H9 (cell line): ENCODE data around the gene SH3TC1. TPM values are rescaled to one million over a fixed set of nuclear protein-coding genes. Genes with fewer than 3 reads are reported as not detected.

ENCODE experiments used
- DNase-seq: peaks from one replicate; pipeline ENCODE4 v3.0.0-alpha.2; 2017
- H2AFZ ChIP-seq: one replicate; pipeline ENCODE4 v1.6.1; 2013; ENCODE audit warnings: mild to moderate bottlenecking, low read length, control low read depth, moderate library complexity
- H2AK5ac ChIP-seq: 2 replicates; pipeline ENCODE4 v1.6.1; 2013; ENCODE audit warnings: low read length, control low read depth, mixed read lengths; ENCODE audit not compliant: insufficient read length
- H2BK120ac ChIP-seq: one replicate; pipeline ENCODE4 v1.6.1; 2013; ENCODE audit warnings: low read depth, mild to moderate bottlenecking, low read length, control low read depth, inconsistent platforms; ENCODE audit not compliant: poor library complexity, severe bottlenecking
- H2BK12ac ChIP-seq: 2 replicates; pipeline ENCODE4 v1.6.1; 2013; ENCODE audit warnings: low read length, control low read depth, mixed read lengths, low read depth; ENCODE audit not compliant: insufficient read length
- H2BK15ac ChIP-seq: 2 replicates; pipeline ENCODE4 v1.6.1; 2013; ENCODE audit warnings: low read depth, low read length, control low read depth
- H2BK20ac ChIP-seq: one replicate; pipeline ENCODE4 v1.6.1; 2013; ENCODE audit warnings: low read depth, mild to moderate bottlenecking, low read length, control low read depth, inconsistent platforms; ENCODE audit not compliant: poor library complexity, severe bottlenecking
- H2BK5ac ChIP-seq: 2 replicates; pipeline ENCODE4 v1.6.1; 2013; ENCODE audit warnings: low read length, control low read depth, mixed read lengths; ENCODE audit not compliant: insufficient read length
- H3K14ac ChIP-seq: 2 replicates; pipeline ENCODE4 v1.6.1; 2013; ENCODE audit warnings: low read length, control low read depth; ENCODE audit not compliant: insufficient read depth
- H3K18ac ChIP-seq: 2 replicates; pipeline ENCODE4 v1.6.1; 2013; ENCODE audit warnings: low read depth, mild to moderate bottlenecking, mixed read lengths, low read length, control low read depth; ENCODE audit not compliant: insufficient read length
- H3K23ac ChIP-seq: 2 replicates; pipeline ENCODE4 v1.6.1; 2013; ENCODE audit warnings: low read length, control low read depth, mixed read lengths, low read depth; ENCODE audit not compliant: insufficient read length
- H3K23me2 ChIP-seq: 2 replicates; pipeline ENCODE4 v1.6.1; 2013; ENCODE audit warnings: low read depth, mild to moderate bottlenecking, mixed read lengths, low read length, control low read depth; ENCODE audit not compliant: insufficient read length, poor library complexity, severe bottlenecking
- H3K27ac ChIP-seq: 2 replicates; pipeline ENCODE4 v1.5.1; 2013; ENCODE audit warnings: low read length, control low read depth, mixed read lengths, low read depth; ENCODE audit not compliant: insufficient read length
- H3K27me3 ChIP-seq: 2 replicates; pipeline ENCODE4 v1.6.1; 2013; ENCODE audit warnings: low read length, control low read depth, inconsistent platforms; ENCODE audit not compliant: insufficient read depth
- H3K4ac ChIP-seq: 2 replicates; pipeline ENCODE4 v1.6.1; 2013; ENCODE audit warnings: low read depth, mild to moderate bottlenecking, control low read depth, inconsistent platforms, low read length, moderate library complexity
- H3K4me1 ChIP-seq: 2 replicates; pipeline ENCODE4 v1.6.1; 2013; ENCODE audit warnings: low read length, control low read depth, inconsistent platforms; ENCODE audit not compliant: insufficient read depth
- H3K4me2 ChIP-seq: 2 replicates; pipeline ENCODE4 v1.6.1; 2013; ENCODE audit warnings: low read length, control low read depth, mixed read lengths; ENCODE audit not compliant: insufficient read length, insufficient read depth
- H3K56ac ChIP-seq: 2 replicates; pipeline ENCODE4 v1.6.1; 2013; ENCODE audit warnings: low read depth, mild to moderate bottlenecking, mixed read lengths, low read length, control low read depth; ENCODE audit not compliant: insufficient read length
- H3K79me1 ChIP-seq: 2 replicates; pipeline ENCODE4 v1.6.1; 2013; ENCODE audit warnings: low read depth, mild to moderate bottlenecking, moderate library complexity, low read length, control low read depth, inconsistent platforms; ENCODE audit not compliant: insufficient read depth, poor library complexity, severe bottlenecking
- H3K79me2 ChIP-seq: 2 replicates; pipeline ENCODE4 v1.6.1; 2013; ENCODE audit warnings: low read length, control low read depth, inconsistent platforms; ENCODE audit not compliant: insufficient read depth
- H3K9ac ChIP-seq: 2 replicates; pipeline ENCODE4 v1.6.1; 2013; ENCODE audit warnings: low read length, control low read depth, mixed read lengths; ENCODE audit not compliant: insufficient read length; ENCODE audit errors: extremely low read depth
- H3K9me3 ChIP-seq: one replicate; pipeline ENCODE4 v1.6.1; 2013; ENCODE audit warnings: low read depth, low read length, inconsistent platforms; ENCODE audit not compliant: control insufficient read depth
- H3T11ph ChIP-seq: one replicate; pipeline ENCODE4 v1.6.1; 2013; ENCODE audit warnings: mild to moderate bottlenecking, low read length, control low read depth, inconsistent platforms
- H4K20me1 ChIP-seq: one replicate; pipeline ENCODE4 v1.6.1; 2013; ENCODE audit not compliant: control insufficient read depth, insufficient read length, insufficient read depth
- H4K5ac ChIP-seq: 2 replicates; pipeline ENCODE4 v1.6.1; 2013; ENCODE audit warnings: low read depth, mild to moderate bottlenecking, mixed read lengths, low read length, control low read depth; ENCODE audit not compliant: insufficient read length
- H4K8ac ChIP-seq: replicated peaks from 2 replicates; pipeline ENCODE4 v1.6.1; 2013; ENCODE audit warnings: low read length, control low read depth, mixed read lengths, low read depth; ENCODE audit not compliant: insufficient read length
- H4K91ac ChIP-seq: 2 replicates; pipeline ENCODE4 v1.6.1; 2013; ENCODE audit warnings: low read depth, mild to moderate bottlenecking, moderate library complexity, mixed read lengths, low read length, control low read depth; ENCODE audit not compliant: insufficient read length
- H3K27ac Mint-ChIP-seq, 3 experiments: 2 replicates in 2 of 3; 3 replicates in 1 of 3; pipeline ENCODE4 v1.8.0; 2020 to 2021; ENCODE audit warnings: mixed read lengths in 3 of 3, mild to moderate bottlenecking in 1 of 3, moderate library complexity in 1 of 3
- H3K27me3 Mint-ChIP-seq: 2 replicates; pipeline ENCODE4 v1.8.0; 2021; ENCODE audit warnings: low read depth, mild to moderate bottlenecking, moderate library complexity, mixed read lengths
- H3K36me3 Mint-ChIP-seq, 3 experiments: 2 replicates in 2 of 3; 3 replicates in 1 of 3; pipeline ENCODE4 v1.8.0; 2020 to 2021; ENCODE audit warnings: low read depth in 3 of 3, mixed read lengths in 3 of 3; ENCODE audit not compliant: insufficient read depth in 1 of 3
- H3K4me1 Mint-ChIP-seq, 2 experiments: 2 replicates each; pipeline ENCODE4 v1.8.0; 2020; ENCODE audit warnings: mixed read lengths in 2 of 2
- H3K4me3 Mint-ChIP-seq, 2 experiments: 2 replicates in 1 of 2; 3 replicates in 1 of 2; pipeline ENCODE4 v1.8.0; 2020 to 2021; ENCODE audit warnings: mild to moderate bottlenecking in 2 of 2, mixed read lengths in 2 of 2, moderate library complexity in 1 of 2
- H3K9me3 Mint-ChIP-seq, 2 experiments: 2 replicates in 1 of 2; 3 replicates in 1 of 2; pipeline ENCODE4 v1.8.0; 2020; ENCODE audit warnings: mild to moderate bottlenecking in 2 of 2, mixed read lengths in 2 of 2, moderate library complexity in 1 of 2
- CTCF ChIP-seq: fragments of 200-600 bp; sonication (generic); conservative IDR thresholded peaks from 3 replicates; pipeline ENCODE4 v1.8.0; 2021; ENCODE audit warnings: antibody characterized with exemption, mild to moderate bottlenecking
- WGBS: extraction: QIAGEN DNeasy Blood & Tissue Kit; methylation state at CpG from one replicate; pipeline ENCODE4 v1.1.7; 2013; ENCODE audit warnings: missing lambda C conversion rate, low lambda C conversion rate, mixed read lengths; ENCODE audit not compliant: insufficient read length; ENCODE audit errors: extremely low coverage; 5-methylcytosine and 5-hydroxymethylcytosine counted together
- total RNA-seq: library from RNA; stranded (reverse); gene quantifications from 2 replicates; pipeline ENCODE4 v1.2.1, GENCODE V29; 2021

The SH3TC1 gene
- total RNA-seq, 1 experiment from 2014 or later, result 0.74 TPM

DNA sequence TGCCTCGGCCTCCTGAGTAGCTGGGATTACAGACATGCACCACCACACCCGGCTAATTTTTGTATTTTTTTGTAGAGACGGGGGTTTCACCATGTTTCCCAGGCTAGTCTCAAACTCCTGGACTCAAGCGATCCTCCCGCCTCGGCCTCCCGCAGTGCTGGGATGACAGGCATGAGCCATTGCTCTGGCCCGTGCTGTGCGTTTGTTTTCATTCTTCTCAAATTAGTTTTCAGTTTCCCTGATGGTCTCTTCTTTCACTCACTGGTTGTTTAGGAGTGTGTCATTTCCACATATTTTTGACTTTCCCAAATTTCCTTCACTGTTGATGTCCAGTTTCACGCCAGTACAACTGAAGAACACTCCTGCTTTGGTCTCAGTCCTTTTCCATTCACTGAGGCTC is 31.8 kb downstream of the SH3TC1 start:
- peak overlapping the region in 1 of 3 experiments; percentile 12; a peak in 1 of 7 replicates for H3K27ac Mint-ChIP-seq

More for the DNA sequence above, 31.8 kb downstream of the SH3TC1 start:
- Mint-ChIP-seq H3K4me1 (peaks cover 8 to 12% of the 10 kb centered on the region in 2 experiments), H3K36me3 (no peaks in the 10 kb centered on the region), H3K9me3 (0 out of 5 replicates have a peak, but pooled peaks cover 0 to 2% of the 10 kb centered on the region in 2 experiments), H3K27me3 (no peaks in the 10 kb centered on the region; the same call in 1 of the 2 replicates), H3K4me3 (no peak overlapping the region)
- Histone ChIP-seq H2BK120ac (no peak overlapping the region), H2BK15ac (no peak overlapping the region), H3K18ac (no peak overlapping the region), H2AFZ (no peak overlapping the region), H4K8ac (no peak overlapping the region), H3K14ac (no peak overlapping the region), H3K56ac (no peak overlapping the region), H4K20me1 (no peaks in the 10 kb centered on the region), H2BK5ac (no peak overlapping the region), H3K79me1 (no peaks in the 10 kb centered on the region), H3K79me2 (no peaks in the 10 kb centered on the region), H2BK20ac (no peak overlapping the region), H3K9ac (no peak overlapping the region), H4K5ac (no peak overlapping the region), H3K23me2 (no peaks in the 10 kb centered on the region), H3K27ac (no peak overlapping the region), H2BK12ac (no peak overlapping the region), H3K4ac (no peak overlapping the region), H3K9me3 (no peaks in the 10 kb centered on the region), H3K23ac (no peak overlapping the region), H3T11ph (no peak overlapping the region), H3K4me2 (no peak overlapping the region), H3K4me1 (peaks cover 4% of the 10 kb centered on the region), H3K27me3 (no peaks in the 10 kb centered on the region), H2AK5ac (no peak overlapping the region), H4K91ac (no peak overlapping the region)
- TF ChIP-seq CTCF, result no peak
- WGBS, result no CpG with 5 or more reads among the region's 10 CpGs
- no peak for DNase-seq
